Stimulated activated CD8-positive, alpha-beta memory T cell treated with anti-CD3 and anti-CD28 coated beads, Interleukin-4, amount 100 ng/mL, for 24 hours (primary cell): ENCODE measurements around the gene SERINC3.
A peak's percentile ranks its signal among the peaks of the same experiment; 100 is the strongest.
"Not testable (repeated sequence)": the region's sequence is repeated elsewhere in the genome, so short reads cannot be mapped to it uniquely, and the experiment has no call there.

Source experiments
- DNase-seq: peaks from one replicate; pipeline ENCODE4 v3.0.0-alpha.2; 2020; ENCODE audit warnings: low read depth

SERINC3 gene

DNA sequence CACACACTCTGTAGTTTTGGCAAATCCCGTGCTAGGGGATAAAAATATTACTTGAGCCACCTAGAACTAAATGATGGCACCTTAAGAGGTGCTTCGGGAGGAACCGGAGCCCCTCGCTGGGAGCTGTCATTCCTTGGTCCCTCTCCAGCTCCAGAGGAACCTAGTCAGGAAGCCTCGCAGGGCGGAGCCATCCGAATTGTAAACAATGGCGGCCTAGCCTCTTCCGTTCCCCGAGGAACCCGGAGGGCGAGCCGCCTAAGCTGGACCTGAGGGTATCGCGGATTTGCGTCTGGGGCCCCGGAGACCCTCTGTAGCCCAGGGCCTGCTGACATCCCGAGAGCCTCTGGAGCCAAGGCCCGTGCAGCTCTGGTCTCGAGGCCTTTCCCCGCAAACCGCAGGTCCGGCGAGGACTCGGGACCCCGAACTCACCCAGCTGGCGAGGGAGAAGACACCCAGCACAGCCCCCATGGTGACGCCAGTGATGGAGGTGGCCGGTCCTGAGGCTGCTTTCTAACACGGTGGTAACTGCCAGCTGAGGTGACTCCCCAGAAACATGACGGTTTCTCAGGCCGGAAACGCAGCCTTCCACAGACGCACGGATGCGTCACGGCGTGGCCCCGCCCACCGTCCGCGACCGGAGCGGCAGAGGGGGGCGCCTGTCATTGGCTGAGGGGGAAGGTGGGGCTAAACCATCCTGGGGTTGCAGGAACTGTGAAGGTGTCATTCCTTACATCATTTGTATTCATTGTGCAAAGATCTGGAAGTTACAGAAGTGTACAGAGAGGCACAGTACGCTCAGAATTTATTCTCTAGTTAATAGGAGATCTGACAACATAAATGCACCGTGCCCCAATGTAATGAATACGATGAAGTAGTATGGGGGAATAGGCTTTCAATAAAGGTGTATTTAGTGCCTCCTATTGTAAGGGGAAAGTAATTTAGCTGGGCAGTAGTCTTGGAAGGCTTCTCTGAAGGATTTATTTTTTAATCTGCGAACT, at the start of gene SERINC3:
Gene SERINC3 (minus strand): TSS at position 587 of the 998 bp plus-strand sequence. CDS start 119 bp downstream, at position 468.
- DNase-seq = peak; percentile 95

DNA sequence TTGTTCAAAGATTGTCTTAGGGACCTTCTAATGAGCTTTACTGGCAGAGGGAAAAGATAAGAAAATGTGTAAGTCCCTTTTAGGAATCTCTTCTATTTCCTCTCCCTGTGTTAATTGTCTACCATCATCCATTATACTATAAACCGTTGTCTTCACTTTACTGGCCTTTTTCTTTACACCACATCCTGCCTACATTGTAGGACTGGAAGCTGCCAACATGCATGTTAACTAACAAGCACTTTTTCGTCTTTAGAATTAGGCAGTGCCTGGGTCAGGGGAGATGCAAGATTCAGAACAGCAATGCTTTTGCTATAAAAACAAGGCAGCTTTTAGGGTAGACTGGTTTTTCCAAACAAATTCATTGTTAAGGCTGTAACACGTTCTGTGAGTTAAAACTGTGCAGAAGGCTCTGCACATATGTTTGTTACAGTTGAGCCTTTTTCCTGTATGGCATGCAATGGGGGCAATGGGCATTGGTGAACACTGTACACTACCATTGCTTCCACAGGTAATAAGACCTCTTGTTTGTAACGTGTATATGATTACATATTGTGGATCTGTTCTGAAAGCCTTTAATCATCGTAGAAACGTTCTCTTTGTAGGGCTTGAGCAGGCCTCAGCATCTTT, 49.6 kb upstream of the SERINC3 start:
- no peak for DNase-seq

DNA sequence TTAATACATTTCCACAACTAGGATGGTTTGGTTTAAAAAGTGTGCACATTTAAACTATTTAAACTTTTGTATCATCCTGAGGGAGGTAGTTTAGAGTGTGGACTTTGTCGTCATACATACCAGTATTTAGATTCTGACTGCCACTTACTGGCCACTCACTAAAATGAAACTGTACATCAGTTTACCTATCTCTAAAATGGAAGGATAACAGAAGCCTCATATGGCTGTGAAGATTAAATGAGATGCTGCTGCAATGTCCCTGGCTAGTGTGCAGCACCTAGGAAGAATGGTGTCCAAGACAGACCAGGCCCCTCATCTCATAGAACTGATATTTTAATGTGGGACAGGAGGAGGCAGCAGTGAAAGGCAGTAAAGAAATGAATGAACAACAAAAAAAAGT, 48.5 kb upstream of the SERINC3 start:
- no peak for DNase-seq

DNA sequence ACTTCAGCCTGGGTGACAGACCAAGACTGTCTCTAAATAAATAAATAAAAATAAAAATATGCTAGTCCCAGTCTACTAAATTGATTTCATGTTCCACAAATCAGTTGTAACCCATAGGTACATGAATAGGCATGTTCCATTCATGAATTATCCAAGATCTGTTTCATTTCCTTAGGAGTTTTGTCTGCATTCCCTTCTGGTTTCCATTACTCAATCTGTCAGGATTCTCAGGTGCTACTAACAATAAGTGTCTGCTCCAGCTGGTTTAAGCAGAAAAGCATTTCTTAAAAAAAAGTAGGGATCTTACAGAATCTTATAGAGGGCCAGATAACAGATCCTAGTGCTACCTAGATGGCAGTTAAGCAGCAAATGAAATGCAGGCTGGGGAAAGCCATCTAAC, 44.9 kb upstream of the SERINC3 start:
- no peak for DNase-seq

DNA sequence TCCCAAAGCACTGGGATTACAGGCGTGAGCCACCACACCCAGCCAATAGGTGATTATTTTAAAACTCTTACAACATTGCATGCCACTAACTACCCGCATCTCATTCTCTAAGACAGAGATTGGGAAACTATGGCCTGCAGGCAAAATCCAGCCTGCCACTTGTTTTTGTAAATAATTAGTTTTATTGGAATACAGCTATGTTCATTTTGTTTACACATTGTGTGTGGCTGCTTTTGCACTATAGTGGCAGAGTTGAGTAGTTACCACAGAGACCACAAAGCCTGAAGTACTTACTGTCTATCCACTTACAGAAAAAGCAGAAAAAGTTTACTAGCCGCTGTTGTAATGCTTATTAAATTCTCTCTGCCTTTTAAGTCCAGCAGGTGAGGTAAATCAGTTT, 44.1 kb upstream of the SERINC3 start:
- DNase-seq = no peak

DNA sequence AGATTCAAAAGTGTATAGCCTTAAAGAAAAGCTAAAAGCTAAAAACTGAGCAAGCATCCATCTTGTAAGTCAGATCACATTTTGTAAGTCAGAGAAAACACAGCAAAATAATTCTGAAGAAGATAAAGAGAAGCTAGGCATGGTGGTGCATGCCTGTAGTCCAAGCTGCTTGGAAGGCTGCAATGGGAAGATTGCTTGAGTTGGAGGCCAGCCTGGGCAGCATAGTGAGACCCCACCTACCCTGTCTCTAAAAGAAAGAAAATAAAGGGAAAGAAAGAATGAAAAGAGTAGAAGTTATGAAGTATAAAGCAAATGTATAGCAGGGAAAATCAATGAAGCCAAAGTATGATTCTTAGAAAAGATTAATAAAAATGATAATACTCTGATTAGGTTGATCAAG, 40.0 kb upstream of the SERINC3 start:
- no peak for DNase-seq

DNA sequence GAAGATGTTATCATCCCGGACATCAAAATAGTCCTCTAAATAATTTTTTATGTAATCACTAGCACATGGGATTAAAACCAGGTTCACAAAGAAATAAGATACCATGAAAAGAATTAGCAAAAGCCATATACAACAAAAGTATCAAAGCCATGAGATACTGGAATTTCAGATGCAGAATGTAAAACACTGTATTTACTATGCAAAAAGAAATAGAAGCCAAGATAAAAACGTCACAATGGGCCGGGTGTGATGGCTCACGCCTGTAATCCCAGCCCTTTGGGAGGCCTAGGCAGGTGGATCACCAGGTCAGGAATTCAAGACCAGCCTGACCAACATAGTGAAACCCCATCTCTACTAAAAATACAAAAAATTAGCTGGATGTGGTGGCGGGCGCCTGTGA, 38.9 kb upstream of the SERINC3 start:
- DNase-seq = not testable (repeated sequence)

DNA sequence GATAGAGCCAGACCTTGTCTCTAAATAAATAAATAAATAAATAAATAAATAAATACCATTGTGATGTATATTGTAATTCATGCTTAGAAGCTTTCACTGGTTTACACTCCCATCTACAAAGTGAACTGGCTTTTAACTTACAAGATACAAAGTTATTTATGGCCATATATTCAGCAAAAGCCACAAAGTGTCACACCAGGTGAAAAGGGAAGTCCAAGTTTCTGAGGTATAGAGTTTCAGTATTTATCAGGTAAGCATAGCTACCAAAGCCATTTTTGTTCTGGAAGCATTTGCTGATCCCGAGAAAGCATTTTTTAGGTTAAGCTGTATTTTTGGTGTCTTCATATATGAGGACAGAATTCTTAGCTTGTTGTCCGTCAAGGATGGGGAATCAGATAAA, 38.4 kb upstream of the SERINC3 start:
- DNase-seq = no peak

DNA sequence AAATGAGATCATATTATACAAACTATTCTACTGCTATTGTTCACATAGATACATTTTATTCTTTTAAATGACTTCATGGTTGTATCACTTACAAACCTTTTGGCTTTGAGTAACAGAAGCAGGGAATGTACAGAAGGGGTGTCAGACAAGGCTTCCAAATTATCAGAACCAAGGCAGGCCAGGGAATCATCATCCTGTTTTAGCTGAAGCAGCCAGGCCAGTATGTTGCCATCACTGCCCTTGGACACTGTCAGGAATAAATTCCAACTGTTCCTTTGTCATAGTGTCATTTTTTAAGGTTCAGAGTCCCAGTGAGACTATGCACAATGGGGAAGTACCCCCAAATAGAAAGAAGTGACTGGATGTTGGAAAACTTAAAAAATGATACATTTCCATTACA, 37.4 kb upstream of the SERINC3 start:
- no peak for DNase-seq

DNA sequence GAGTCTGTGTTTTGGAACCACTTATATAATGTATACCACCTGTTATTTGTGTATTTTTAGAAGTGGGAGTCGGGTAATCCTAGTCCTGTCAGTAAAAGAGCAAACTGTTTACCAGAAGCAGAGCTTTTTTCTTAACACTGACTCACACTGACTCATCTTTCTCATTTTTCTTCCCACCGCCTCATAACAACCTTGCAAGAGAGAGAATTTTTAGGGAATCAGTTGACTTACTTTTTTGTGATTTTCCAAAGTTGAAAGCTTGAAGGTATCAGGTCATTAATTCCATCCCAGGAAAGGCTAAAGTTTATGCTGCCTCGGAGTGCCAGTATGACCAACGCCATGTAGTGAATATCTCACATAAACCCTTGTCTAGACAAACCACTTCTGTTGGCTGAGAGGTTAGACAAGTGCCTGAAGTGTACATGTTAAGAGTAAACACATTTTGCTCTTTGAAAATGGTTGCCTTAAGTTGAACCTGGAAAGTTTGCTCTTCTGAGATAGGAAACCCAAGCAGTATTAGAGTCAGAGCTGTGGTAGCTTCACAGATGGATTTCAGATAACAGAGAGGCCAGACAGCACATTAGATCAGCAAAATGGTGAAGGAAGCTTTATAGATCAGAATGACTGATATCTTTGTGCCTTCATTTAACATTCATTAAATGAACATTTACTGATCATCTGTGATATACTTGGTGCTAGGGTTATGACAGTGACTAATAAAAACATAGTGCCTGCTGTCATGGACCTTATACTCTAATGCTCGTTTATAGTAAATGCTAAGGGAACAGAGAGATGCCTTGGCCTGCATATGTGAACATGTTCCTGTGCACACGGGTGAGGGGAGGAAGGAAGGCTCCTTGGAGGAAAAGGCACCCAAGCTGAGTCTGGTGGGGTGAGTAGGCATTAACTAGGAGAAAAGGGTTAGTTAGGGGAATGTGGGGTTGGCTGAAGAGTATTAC, 31.4 kb upstream of the SERINC3 start:
- no peak for DNase-seq

DNA sequence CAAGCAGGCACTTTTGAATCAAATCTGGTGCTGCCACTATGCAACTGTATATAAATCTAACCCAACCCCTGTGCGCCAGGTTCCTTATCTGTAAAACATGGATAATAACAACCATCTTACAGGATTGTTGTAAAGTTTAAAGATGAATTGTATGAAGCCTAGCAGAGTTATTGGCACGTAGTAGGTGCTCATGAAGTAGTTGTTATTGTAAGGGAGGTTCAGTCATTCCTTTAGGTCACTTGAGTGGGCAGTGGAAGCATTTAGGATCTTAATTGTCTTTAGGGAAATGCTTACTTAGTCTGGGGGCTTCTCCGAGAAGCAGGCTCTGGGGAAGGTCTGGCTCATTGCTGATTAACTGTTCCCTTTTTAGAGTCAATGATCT, 30.7 kb upstream of the SERINC3 start:
- no peak for DNase-seq

DNA sequence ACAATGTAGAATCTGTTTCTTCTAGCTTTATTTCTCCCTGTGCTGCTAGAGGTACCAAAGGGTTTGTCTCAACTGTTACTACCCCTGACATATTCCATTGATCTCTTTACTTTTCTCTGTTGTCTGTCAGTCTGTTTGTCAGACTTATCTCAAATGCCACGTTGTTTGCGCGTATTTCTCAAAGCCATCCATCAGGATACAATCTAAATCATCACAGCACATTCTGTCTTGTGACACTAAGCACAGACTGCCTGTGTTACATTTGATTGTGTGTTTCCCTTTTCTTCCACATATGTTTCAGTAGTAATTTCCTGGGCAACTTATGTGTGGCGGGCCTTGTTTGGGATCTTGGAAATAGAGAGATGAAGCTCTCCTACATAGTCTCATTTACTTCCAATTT, 30.2 kb upstream of the SERINC3 start:
- no peak for DNase-seq

DNA sequence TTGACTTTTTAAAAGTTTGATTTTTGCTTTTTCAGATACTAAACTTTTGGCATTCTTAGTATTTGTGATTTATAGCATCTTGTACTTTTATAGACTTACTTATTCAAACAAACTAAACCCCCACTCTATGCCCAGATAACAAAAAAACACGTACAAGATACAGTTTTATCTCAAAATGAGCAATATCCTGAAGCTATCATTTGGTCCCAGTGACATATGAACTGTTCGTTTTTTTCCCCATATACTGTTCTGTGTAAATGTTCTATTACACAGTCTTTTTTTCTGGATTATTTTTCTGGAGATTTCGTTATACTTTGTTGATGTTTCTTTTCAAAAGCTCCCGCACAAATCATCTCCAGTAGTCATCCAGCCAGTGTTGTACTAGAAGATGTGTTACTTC, 27.3 kb upstream of the SERINC3 start:
- DNase-seq = no peak

DNA sequence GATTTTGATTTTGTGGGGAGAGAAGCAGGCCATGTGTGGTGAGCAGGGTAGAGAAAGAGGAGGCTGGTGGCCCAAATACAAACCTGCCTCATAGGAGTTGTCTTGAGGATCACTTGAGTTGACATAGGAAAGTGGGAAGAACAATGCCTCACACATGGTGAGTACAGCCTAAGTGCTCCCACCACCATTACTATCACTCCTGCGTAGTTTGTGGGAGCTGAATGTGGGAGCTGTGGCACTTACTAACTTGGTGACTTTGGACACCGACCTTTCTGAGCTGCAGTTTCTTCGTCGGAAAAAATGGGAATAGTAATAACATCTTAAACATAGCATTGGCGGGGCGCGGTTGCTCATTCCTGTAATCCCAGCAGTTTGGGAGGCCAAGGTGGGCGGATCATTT, 25.5 kb upstream of the SERINC3 start:
- no peak for DNase-seq

DNA sequence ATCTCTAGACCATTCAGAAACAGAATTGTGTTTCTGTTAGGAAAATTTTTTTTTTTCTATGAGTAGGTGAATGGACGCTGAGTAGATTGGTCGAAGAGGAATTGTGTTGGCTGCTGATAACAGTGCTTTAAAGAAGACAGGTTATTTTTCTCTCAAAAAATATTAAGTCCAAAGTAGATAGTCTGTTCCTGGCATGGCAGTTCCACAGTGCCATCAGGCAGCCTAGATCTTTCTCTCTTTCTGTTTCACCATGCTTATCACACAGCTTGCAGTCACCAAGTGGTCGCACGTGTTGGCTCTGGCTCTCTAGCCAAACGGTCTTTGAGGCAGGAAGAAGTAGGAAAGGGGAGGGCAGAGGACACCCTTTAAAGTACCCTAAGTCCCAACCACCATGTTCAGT, 22.4 kb upstream of the SERINC3 start:
- DNase-seq = no peak

DNA sequence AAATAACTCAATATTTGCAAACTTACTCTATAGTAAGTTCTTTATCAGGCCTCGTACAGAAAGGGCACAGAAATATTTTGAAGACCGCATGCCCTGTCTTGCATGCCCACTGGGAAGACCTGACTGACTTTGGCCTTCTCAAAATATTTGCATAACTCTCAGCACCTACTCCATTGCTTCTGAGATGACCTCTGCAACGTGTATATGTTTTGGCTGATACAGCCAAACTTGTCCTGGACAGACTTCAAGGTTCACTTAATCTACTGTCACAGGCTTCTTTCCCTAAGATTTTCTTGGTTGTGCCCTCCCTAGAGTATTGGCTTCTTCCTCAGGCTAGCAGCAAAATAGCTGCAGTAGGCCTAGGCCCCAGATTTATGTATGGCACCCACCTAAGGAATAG, 21.5 kb upstream of the SERINC3 start:
- DNase-seq = no peak

DNA sequence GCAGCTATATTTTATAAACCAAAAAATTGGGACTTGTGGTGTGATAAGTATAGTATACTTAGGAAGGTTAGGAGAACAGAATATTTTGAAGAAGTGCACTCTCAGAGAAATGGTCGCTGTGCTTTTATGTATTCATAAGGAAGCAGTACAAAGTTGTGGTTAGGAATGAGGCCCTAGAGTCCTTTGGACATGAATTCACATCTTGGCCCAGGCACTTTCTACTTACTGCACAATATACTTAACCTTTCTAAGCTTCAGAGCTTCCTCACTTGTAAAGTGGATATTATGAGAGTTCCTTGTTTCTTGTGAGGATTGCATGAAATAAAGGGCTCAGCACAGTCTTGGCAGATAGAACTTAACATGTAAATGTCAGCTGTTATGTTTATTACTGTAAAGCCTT, 21.0 kb upstream of the SERINC3 start:
- DNase-seq = no peak

DNA sequence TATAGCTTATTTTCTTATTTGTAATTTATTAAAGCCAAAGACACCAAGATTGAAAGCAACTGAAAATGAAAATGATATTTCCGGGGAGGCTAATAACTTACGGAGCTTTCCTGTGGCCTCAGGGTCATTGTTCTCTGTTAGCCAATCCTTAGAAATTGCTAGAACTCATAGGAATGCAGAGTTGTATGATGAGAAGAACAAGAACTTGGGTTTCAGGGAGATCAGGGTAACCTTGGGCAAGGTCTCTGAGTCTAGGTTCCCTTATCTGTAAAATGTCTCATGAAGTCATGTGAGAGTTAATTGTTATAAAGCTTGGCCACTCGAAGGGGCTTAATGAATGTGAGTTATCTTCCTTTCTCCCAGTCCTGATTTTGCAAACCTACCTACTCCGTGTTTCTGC, 20.1 kb upstream of the SERINC3 start:
- no peak for DNase-seq

DNA sequence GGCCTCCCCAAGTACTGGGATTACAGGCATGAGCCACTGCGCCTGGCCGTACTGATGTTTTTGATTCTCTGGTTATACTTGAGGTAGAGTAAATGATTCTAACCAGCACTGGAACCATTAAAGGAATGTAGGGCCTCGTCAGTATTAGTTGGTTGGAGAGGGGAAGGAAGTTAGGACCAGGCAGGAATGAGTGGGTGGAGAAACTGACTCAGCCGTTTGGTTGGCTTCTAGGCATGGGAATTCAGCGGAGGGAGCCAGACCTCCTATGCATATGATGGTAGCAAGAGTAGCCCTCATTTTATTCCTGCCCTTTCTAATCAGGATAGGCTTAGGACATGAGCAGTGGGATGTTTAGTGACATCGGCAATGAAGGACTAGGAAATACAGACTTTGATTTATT, 19.0 kb upstream of the SERINC3 start:
- no peak for DNase-seq

DNA sequence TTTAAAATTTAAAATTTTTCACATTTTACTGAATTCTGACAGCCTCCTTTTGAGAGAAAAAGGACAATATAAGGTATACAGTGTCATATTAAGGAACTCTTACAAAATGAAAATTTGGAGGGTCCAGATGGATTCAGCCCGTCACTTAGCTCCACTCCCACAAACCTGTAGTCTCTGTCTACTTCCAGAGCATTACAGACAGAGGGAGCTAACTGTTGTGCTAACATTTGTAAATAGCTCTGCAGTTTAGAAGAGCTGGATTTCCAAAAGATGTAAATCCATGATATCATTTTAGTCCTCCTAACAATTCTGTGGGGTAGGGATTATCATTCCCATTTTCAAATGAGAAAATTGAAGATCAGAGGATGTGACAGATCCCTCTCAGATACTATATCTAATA, 16.1 kb upstream of the SERINC3 start:
- DNase-seq = no peak

DNA sequence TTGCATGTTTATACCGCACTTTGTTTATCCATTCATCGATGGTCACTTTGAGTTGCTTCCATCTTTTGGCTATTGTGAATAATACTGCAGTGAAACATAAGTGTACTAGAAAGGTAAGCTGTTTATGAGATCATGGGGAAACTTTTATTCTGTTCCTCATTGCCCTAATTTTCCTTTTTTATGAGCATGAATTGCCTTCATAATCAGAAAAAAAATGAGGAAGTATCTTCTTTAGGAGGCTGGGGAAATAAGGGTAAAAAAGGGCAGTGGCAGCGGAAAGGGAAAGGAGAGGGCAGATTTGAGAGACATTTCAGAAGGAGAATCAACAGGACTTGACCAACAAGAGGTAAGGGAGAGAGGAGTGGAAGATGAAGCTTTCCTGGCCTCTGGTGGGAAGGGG, 14.3 kb upstream of the SERINC3 start:
- no peak for DNase-seq

DNA sequence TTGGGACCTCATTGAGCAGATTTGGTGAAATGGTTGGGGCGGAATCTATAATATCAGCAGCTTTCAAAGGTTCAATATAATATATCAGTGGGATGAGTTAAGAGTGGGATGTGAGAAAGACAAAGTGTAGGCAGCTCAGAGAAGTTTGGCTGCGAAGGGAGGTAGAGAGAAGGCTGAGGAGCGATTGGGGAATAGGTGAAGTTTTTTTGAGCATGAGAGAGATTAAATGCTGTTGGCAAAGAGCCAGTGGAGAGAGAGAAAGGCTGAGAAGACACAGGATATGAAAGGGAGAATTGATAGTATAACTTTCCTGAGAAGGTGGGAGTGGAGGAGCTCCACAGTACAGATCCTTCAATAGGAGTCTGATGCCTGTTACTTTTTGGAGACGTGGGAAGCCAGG, 12.1 kb upstream of the SERINC3 start:
- DNase-seq = no peak

DNA sequence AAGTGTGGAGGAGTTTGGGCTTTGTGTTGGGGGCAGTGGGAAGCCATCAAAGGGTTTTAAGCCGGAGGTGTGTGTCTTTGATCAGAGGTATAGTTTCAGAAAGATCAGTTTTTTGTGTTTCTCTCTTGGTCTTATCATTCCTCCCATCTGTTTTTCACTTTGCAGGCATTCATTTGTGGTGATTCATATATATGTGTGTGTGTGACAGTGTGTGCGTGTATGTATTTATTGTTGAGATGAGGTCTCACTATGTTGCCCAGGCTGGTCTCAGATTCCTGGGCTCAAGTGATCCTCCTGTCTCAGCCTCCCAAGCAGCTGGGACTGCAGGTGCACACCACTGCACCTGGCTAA, 11.1 kb upstream of the SERINC3 start:
- no peak for DNase-seq
